ENCODE measurements around the gene ASIP.
"Not testable (repeated sequence)": the region's sequence is repeated elsewhere in the genome, so short reads cannot be mapped to it uniquely, and the experiment has no call there.

ASIP gene

DNA sequence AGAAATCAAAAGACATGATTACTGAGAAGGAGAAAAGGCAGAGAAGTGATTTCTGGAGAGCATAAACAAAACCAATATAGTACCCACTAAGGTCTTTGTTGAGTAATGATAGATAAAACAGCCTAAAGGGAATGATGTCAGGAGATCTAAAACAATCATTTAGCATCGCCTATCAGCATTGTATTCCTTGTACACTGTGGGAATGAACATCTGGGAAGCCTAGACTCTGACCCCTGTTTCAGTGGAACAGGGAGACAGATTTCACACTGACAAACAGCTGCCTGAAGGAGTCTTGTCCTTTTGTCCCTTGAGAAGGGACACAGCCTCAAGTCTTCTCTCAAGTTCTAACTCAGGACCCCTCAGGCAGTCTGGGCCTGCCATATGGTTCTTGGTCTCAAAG, 1.7 kb downstream of the ASIP start:
- DNase-seq (ENCODE audit: low read depth), result no peak

DNA sequence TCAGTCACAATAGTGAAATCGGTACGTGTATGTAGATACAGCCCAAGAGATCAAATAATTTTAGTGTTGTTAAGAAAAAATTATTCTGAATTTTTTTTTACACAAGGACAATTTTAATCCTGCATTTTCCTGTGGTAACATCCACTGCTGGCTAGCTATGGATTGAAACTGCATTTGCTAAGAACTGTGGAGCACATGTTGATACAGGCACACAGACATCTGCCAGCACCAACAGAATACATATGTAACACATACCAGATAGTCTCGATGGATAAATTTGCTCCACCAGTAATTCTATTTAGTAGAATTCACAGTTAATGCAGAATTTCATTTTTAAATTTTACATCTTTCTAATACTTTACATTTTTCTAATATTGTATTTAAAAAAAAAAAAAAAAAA, 2.2 kb downstream of the ASIP start:
- no peak for DNase-seq (ENCODE audit: low read depth)

DNA sequence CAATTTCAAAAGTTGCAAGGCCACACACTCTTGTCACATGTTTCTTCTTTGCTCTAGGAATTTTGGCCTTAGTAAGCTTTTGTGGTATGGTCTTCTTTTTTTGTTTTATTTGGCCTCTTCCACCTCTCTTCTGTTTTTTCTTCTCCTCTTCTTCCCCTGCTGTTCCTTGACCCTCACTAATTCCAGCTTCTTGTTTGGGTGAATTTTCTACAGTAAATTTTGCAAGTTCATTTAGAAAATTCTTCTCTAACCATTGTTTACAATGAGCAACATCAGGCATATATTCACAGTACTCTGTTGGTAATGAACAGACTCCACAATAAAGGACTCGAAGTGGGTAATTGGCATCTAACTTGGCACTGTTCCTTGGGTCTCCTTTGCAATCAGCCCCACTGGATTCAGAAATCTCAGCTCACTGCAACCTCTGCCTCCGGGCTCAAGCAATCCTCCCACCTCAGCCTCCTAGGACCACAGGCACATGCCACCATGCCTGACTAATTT, 5.0 kb downstream of the ASIP start:
- DNase-seq (ENCODE audit: low read depth), result no peak

DNA sequence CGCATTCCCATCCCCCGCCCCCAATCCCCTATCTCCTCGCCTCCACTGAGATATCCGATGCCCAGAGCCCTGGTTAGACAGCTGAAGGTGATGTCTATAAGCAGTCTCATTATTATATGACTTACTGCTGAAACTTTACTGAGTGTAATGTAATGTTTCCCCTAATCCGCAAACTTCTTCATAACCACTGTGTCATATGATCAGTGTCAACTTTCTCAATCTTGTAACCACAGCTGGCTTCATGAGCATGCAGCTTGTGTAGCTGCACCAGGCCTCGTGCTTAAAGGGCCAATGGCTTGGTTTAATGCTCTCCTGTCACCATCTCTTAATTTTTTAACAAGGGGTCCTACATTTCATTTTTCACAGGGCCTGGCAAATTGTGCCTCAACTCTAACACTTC, 8.1 kb downstream of the ASIP start:
- DNase-seq (ENCODE audit: low read depth), result peak; percentile 77

DNA sequence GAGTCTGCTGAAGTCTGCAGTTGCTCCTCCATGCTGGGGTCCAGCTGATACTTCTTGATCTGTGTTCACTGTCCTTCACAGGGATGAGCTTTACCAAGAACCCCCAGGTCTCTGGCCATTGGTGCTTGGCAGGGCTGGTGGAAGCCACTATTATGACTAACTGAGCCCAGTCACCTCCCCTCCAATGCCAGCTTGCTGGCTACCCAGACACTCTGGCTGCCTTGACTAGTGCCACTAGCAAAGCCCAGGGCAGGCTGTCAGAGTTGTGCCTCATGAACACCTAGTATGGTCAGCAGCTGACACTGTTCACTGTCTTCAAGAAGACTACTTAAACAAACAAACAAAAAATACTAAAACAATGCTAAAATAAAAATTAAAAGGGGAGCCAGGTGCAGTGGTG, 8.8 kb downstream of the ASIP start:
- DNase-seq (ENCODE audit: low read depth), result no peak

DNA sequence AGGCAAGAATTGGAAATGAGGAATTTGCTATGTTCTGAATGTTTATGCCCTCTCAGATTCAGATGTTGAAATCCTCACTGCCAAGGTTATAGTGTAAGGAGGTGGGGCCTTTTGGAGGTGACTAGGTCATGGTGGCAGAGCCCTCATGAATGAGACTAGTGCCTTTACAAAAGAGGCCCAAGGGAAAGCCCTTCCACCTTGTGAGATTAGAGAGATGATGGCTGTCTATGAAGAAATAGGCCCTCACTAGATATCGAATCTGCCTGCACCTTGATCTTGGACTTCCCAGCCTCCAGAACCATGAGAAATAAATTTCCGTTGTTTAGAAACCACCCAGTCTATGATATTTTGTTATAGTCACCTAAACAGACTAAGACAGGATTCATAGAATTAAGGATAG, 10.4 kb downstream of the ASIP start:
- DNase-seq (ENCODE audit: low read depth), result no peak

DNA sequence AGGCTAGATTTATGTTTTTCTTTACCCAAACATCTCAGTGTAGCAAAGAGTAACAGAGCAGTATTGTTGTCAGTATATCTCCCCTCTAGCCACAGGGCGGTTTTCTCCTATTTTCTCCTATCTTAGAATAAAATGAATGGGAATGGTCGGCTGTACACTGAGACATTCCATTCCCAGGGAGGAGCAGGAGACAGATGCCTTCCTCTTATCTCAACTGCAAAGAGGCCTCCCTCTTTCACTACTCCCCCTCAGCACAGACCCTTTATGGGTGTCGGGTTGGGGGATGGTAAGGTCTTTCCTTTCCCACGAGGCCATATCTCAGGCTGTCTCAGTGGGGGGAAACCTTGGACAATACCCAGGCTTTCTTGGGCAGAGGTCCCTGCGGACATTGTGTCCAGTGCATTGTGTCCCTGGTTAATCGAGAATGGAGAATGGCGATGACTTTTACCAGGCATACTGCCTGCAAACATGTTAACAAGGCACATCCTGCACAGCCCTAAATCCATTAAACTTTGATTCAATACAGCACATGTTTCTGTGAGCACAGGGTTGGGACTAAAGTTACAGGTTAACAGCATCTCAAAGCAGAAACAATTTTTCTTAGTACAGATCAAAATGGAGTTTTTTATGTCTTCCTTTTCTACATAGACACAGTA, 11.3 kb downstream of the ASIP start:
- not testable (repeated sequence) for DNase-seq (ENCODE audit: low read depth)

DNA sequence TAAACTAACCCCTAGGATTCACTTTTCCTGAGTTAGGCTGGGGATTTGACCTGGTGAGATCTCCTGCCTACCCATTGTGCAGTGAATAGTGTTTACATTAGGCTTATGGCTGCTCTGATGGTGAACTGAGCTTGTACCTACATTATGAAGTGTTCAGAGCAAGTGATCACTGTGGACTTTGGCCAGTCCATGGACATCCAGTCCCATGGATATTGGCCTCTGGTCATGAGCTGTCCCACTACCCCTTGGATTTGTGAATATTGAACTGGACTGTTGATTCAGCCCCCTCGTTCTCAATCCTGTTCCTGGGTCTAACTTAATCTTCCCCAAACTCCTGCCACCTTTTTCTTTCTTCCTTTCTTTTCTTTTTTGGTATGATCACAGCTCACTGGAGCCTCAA, 13.8 kb downstream of the ASIP start:
- DNase-seq (ENCODE audit: low read depth), result no peak

DNA sequence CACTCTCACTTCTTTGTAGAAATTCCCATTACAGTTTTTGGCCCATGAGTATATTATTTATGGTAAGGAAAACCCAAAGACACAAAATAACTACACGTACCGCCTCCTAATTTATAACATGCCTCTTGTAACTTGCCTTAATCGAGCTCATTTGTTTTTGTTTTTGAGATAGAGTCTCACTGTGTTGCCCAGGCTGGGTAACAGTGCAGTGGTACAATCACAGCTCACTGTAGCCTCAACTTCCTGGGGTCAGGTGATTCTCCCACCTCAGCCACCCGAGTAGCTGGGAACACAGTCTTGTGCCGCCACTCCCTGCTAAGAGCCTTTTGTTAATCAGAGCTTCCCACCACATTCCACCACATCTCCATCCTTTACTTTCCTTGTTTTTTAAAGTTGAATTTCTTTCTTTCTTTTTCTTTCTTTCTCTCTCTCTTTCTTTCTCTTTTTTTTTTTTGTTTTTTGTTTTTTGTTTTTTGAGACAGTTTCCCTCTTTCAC, 15.5 kb downstream of the ASIP start:
- no peak for DNase-seq (ENCODE audit: low read depth)

DNA sequence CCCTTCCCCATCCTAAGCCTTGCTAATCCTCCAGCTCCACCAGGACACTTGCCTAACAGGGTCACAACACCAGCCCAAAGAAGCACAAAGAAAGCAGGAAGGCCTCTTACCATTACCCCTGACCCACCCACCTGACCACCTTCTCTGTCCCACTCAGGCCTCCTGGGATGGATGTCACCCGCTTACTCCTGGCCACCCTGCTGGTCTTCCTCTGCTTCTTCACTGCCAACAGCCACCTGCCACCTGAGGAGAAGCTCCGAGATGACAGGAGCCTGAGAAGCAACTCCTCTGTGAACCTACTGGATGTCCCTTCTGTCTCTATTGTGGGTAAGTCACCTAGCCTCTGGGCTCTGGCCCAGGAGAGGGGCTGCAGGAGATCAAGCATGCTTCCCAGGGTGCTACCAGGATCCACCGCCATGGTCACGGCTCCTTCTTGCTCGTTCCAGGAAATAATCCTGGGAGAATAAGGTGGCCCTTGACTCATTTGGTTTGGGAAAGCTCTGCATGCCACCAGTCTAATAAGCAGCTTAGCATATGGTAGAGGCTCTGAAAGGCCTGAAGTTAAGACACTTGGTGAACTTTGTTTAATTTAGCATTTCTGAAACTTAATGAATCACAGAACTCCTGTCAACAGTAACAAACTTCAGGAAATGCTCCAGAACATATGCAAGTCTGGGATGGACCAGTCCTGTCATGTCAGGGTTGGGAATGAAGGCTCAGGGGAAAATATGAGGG, 19.2 kb downstream of the ASIP start:
- DNase-seq (ENCODE audit: low read depth), result no peak

DNA sequence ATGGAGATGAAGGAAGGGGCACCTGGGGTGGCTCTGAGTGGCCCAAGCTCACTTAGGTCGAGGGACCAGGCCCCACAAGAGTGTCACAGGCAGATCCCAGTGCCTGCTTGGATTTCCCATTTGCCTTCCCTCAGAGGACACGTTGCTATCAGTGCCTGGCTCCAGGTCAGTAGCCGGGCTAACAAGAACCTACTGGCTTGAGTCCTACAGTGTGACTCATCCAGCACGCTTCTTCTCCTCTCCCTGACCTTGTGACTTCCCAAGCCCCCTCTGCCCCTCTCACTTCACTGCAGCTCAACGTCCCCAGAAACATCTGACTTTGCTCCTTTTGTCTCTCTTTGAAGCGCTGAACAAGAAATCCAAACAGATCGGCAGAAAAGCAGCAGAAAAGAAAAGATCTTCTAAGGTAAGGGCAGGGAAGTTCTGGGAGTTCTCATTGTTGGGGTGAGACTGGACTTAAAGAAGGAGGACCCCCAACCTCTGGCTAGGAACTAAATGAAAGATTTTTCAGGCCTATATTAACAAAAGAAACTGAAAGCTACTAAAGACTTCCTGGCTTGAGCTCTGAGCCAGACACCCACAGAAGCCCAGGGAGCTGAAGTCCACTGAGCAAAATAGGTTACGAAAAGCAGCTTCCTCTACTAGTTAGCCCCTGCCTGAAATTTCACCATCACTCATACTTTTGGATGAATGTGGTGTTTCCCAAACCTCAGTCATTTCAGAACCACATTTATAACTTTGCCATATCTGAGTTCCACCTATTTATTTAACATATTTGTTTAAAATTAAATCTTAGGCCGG, 21.5 kb downstream of the ASIP start:
- DNase-seq (ENCODE audit: low read depth), result peak; percentile 27

DNA sequence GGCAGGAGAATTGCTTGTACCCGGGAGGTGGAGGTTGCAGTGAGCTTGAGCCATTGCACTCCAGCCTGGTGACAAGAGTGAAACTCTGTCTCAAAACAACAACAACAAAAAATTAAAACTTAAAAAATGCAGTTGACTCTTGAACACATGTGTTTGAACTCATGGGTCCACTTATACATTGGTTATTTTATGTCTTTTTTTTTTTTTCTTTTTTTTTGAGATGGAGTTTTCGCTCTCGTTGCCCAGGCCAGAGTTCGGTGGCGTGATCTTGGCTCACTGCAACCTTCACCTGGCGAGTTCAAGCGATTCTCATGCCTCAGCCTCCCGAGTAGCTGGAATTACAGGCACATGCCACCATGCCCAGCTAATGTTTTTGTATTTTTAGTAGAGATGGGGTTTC, 22.2 kb downstream of the ASIP start:
- not testable (repeated sequence) for DNase-seq (ENCODE audit: low read depth)

DNA sequence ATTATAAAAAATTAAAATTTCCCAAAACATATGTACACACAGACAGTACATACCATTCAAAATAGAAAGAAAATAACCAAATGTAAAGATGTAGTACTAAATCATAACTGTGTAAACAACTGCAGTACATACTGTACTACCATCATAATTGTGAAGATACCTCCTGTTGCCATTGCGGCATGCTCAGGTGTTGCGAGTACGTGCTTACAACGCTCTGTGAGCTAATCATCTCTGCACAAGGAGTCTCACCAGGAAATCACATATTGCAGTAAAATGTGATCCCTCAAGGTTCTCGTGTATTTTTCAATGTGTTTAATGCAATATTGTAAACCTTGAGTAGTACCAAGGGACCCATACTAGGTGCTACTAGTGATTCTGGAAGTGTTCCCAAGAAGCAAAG, 22.9 kb downstream of the ASIP start:
- no peak for DNase-seq (ENCODE audit: low read depth)

DNA sequence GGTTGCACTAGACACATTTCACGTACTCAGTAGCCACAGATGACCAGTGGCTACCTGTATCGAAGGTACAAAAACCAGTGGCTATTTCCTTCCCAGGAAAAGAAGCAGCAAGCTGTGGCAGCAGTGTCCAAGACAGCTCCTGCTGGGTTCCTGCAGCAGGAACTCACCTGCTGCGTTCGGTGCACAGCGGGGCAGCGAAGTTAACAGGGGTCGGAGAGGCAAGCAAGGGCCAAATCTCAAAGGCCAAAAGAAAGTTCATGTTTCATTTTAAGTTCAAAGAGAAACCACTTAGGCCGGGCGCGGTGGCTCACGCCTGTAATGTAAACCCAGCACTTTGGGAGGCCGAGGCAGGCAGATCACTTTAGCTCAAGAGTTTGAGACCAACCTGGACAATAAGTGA, 26.9 kb downstream of the ASIP start:
- no peak for DNase-seq (ENCODE audit: low read depth)

DNA sequence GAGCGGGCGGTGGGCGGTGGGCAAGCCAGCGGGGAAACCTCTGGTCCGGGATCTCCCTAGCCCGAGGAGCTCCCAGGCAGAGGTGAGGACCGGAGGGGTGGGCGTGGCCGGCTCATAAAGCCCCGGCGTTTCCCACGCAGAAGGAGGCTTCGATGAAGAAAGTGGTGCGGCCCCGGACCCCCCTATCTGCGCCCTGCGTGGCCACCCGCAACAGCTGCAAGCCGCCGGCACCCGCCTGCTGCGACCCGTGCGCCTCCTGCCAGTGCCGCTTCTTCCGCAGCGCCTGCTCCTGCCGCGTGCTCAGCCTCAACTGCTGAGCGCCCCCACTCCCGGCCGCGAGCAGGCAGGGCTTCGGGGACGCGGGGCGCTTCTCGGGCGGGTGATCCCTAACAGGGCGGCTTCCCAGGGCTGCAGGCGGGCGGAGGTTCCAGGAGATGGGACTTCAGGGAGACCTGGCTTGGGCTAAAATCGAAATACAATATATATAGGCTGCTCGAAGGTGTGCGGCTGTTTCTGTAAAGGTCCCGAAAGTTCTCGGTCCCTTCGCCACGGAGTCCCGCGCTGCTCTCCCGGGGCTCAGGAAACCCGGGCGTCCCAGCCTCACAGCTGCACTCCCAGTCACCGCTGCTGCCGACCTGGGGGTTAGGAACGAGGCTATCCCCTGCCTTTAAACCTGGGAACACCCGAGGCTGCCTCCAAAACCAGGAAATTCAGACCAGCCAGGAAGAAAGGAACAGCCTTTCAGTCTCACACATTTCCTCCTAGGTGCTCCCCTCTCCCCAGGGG, 27.8 kb downstream of the ASIP start:
- DNase-seq (ENCODE audit: low read depth), result no peak

DNA sequence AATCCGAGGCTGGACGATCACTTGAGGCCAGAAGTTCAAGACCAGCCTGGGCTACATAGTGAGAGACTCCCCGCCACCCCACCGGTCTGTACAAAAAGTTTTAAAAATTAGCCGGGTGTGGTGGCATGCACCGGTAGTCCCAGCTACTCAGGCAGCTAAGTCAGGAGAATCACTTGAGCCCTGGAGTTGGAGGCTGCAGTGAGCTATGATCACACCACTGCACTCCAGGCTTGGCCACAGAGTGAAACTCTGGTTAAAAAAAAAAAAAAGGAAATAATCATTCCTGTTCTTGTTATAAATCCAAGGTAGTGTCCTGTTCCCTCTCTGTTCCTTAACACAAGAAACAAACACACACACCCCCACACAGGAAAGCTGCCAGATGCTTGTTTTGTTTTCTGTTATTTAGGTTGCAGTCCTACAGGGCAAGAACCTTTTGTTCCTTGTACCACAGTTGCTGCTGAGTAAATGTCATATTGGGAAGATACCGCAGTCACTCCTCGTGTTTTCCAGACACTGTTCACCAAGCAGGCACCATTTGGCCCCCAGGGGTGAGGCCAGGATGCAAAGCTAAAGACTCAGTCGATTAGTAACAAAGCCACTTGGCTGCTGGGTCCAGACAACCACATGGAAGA, 28.9 kb downstream of the ASIP start:
- no peak for DNase-seq (ENCODE audit: low read depth)

DNA sequence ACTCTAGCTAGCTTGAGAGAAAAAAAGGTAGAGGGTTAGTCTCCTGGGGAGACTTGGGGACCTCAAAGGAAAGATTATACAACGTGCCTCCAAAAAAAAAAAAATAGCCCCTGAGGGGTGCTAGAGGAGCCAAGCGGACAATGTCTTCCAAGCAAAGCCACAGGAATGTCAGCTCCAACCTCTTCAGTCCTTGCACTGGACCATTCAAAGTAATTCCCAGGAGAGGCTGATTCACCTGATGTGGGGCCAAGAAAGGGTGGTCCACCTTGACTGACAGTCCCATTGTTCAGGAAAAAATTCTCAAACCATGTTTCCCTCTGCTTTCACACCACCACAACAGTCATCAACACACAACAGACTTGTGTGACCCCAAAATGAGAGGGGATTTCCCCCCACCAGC, 30.7 kb downstream of the ASIP start:
- DNase-seq (ENCODE audit: low read depth), result peak; percentile 50

DNA sequence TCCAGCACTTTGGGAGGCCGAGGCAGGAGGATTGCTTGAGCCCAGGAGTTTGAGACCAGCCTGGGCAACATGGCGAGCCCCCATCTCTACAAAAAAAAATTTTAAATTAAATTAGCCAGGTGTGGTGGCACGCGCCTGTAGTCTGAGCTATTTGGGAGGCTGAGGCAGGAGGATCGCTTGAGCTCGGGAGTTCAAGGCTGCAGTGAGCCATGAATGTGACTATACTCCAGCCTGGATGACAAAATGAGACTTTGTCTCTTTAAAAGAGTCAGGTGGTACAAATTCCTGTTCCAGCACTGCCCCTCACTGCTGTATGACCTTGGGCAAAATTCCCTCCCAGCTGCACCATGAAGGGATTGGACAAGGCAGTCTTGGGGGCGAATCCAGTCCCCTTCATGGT, 33.5 kb downstream of the ASIP start:
- DNase-seq (ENCODE audit: low read depth), result no peak

DNA sequence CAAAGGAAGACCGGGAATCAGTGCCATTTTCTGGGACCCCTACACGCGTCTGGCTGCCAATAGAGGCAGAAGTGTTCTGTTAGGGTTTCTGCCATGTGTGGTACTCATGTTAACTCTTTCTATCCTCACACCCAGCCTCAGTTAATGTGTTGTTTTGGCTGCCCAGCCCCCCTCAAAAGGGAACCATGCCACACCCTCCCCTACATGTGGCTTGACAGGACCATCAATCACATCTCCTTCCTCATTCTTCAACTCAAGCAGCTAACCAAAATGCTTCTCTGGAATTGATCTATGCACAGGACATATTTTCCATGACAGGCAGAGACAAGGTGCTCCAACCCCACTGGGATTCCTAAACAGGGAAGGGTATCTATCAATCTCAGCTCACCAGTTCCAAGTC, 40.0 kb downstream of the ASIP start:
- DNase-seq (ENCODE audit: low read depth), result no peak

DNA sequence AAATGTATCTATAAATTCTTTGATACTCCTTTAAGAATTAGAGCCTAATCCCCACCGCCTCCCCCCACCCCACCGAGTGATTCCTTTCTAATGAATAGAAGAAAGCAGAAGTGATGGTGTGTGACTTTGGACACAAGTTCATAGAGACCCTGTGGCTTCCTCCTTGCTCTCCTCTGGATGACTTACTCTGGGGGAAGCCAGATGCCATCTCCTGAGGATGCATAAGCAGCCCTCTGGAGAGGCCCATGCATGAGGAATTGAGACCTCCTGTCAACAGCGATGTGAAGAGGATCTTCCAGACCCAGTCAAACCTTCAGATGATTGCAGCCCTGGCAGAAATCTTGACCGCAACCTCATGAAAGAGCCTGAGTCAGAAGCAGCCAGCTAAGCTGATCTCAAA, 40.8 kb downstream of the ASIP start:
- DNase-seq (ENCODE audit: low read depth), result no peak

DNA sequence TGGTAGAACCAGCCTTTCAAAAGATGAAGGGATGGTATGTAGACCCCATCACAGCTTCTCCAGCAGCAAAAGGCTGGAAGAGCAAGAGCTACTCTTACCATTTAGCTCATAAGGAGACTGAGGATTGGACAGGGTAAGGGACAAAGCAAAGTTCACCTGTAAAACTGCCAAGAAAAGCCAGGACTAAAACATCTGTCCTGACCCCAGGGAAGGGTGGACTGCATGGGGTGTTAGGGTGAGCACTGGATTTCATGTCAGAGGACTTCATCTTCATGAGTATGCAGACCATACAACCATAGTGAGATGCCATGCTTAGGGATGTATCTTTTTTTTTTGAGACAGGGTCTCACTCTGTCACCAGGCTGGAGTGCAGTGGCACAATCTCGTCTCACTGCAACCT, 42.6 kb downstream of the ASIP start:
- no peak for DNase-seq (ENCODE audit: low read depth)

DNA sequence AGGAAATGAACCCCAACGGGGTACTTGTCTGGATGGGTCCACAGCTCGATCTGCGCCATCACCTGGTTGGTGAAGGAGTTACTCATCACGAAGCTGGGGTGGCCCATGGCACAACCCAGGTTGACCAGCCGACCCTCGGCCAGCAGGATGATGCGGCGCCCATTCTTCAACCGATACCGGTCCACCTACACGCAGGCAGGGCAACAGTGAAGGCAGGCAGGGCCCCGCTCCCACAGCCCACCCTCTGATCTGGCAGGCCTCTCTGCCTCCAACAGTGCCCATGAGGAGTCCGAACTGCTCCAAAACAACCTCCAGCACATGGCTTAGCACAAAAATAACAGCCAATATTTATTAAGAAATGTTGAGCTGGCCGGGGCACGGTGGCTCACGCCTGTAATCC, 44.2 kb downstream of the ASIP start:
- DNase-seq (ENCODE audit: low read depth), result no peak

Measured in stromal cell of bone marrow (primary cell).